ENCODE results near the gene BTBD7. TPM values are rescaled to one million over a fixed set of nuclear protein-coding genes. Genes with fewer than 3 reads are reported as not detected.
A peak's percentile ranks its signal among the peaks of the same experiment; 100 is the strongest.

BTBD7 gene
- total RNA-seq, 1 donor from 2014 or later = 27.7 TPM

DNA sequence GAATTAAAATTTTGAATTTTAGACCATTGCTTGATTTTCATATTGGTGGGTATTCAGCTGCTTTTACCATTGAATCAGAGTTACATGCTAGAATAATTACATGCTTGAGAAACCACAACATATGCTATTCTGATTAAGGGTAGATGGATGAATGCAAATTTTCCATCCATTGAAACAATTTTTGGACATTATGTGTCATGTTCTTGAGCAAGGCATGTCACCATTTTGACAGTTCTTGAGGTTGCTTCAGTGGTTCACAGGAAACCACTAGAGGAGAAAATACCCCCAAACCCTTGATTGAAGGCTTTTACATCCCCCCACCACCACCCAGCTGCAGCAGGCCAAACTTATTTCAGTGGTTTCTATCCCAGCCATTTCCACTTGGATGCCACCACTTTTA is 112.3 kb downstream of the BTBD7 start:
- DNase-seq (ENCODE audit: low spot score) = no peak
- intact Hi-C loops (cut with DNase I) = no loop called here

DNA sequence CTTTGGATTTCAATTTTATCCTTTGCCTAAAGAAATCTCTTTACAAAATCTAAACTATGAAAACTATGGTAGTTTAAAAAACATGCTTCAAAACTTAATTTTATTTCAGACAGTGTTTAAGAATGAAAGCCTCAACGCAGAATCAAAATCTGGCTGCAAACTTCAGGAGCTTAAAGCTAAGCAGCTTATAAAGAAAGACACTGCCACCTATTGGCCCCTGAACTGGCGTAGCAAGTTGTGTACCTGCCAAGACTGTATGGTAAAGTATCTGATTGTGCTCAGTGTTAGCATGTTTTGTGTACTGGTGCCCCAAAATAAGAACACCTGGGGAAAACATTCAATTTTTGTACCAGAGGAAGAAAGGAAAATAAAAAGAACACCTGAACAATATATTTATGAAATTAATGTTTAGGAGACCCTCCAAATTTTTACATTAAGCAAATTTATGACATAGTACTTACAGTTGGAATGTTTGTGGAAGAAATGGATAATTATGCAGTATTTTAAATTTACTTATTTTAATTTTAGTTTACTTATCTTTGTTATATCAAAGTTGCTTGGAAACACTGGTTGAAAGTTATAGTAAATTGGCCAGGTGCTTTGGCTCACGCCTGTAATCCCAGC is 113.6 kb downstream of the BTBD7 start:
- DNase-seq (ENCODE audit: low spot score) = no peak

DNA sequence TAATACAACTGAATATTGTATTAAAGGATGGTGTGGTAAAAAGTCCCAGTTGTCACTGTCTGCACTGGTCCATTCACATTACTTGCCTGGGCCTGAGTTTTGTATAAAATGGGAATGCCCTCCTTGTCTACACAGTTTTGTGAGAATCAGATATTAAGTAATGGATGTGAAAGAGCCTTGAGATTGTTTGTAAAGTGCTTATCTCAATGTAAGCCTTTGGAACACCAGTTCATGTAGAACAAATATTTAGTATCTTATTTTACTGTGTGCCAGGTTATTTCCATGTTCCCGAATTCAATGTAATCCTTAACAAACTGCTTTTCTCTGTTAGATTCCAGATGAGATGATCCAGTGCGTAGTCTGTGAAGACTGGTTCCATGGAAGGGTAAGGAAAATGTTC is 118.2 kb downstream of the BTBD7 start:
- no peak for DNase-seq (ENCODE audit: low spot score)
- intact Hi-C loops (cut with DNase I) = no loop called here

More for the DNA sequence above, 113.6 kb downstream of the BTBD7 start:
- intact Hi-C loops (cut with DNase I) = no loop called here

DNA sequence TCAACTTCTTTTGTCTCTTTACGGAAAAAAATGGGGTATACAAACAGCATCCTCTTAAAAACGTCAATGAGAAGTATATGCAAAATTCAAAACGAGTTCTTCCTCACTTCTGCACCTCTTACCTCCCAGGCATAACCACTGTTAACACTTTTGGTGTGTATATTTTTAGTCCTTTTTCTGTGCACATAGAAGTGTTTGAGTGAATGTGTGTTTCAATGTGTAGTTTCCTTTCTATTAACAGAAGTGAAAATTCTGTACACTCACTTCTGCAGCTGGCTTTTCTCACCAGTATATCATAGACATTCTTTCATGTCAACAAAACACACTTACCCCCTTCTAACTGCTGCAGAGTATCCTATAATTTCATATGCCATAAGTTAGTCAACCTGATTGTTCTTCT is 120.4 kb downstream of the BTBD7 start:
- intact Hi-C loops (cut with DNase I) = no loop called here
- DNase-seq (ENCODE audit: low spot score) = no peak

DNA sequence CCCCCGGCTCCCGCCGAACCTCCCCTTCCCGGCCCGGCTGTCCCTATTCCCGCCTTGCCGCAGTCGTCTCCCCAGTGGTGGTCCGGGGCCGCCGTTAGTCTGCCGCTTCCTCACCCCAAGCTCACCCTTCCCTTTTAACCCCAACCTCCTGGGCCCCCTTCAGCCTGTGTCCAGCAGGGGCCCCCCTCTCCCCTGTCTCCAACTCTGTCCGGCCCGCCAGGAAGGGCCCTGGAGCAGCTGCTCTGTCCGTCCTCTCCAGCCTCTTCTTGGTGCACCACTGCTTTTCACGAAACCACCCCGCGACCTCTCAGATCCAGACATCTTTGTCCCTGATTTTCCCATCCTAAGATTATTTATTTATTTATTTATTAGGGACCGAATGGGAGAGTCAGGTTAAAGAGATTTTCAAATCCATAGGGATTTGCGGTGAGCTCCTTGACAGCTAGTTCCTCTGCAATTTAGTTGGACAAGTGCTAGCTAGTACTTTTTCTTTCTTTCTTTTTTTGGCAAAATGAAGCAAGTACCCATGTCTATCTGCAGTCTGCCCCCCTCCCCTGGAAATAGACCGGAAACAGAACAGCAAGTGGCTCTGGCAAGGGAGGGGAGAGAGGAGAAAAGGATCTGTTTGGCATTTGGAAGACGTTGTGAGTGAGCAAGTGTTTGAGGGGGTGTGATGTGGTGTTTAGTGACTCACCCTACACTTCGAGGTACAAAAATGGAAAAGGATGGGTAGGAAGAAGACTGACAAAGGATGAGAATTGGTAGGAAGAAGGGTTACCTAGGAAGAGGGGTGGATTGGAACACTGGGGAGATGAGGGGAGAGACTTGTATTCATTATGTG is 125.1 kb downstream of the BTBD7 start:
- intact Hi-C loops (cut with DNase I) = loop anchor here (1.0 to 10.0 kb wide), 3 partner anchors 22 to 407 kb away; partner anchors contain the start of genes BTBD7 and LYSET
- DNase-seq (ENCODE audit: low spot score) = peak; percentile 83

DNA sequence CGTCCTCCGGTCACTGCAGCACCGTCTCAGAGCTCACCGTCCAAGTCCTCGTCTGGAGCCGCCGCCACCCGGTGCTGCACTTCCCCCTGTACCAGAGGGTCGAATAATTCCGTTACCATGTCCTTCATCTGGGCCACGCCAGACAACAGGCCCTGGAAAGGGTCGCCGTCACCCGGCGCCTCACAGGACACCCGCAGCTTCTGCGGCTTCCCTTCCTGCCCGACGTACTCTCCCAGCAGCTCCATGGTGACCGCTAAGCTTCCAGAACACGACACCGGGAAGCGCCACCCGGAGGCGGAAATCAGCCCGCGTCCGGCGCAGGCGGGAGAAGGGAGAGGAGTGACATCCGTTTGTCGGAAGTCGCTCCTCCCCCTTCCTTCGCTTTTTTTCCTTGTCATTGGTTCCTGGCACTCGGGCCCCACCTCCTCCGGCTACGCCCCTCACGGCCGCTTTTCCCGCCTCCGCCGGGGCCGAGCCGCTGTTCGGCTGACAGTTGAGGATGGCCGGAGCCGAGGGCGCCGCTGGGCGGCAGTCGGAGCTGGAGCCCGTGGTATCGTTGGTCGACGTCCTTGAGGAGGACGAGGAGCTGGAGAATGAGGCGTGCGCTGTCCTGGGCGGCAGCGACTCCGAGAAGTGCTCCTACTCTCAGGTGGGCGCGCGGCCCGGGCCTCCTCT is 125.9 kb downstream of the BTBD7 start, which contains the start of the genes GON7 and UBR7:
TSS of gene GON7 (minus strand) at position 273 of the 675 bp plus-strand sequence. CDS start at position 245, 28 bp downstream.
TSS of gene UBR7 (plus strand) at position 464 of the 675 bp plus-strand sequence. CDS start at position 500, 36 bp downstream.
- DNase-seq (ENCODE audit: low spot score) = peak; percentile 98
- intact Hi-C loops (cut with DNase I) = loop anchor here (1.0 to 10.0 kb wide), 3 partner anchors 22 to 408 kb away; partner anchors contain the start of genes BTBD7 and LYSET

DNA sequence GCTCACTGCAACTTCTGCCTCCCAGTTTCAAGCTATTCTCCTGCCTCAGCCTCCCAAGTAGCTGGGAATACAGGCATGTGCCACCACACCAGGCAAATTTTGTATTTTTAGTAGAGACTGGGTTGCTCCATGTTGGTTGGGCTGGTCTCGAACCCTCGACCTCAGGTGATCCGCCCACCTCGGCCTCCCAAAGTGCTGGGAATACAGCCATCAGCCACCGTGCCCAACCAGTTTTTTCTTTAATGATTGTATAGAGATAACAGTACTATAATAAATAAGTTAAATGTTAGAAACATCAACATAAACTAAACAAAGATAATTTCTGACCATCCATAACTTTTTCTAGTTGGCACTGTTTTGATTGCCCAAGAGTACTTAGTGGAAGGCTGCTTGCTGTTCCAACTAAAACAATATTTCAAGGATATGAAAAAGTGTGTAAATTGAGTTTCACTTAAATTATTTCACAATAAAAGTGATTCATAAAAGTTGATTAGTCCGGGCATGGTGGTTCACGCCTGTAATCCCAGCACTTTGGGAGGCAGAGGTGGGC is 131.6 kb downstream of the BTBD7 start:
- intact Hi-C loops (cut with DNase I) = loop anchor here (10.0 kb wide), 1 partner anchor 414 kb away; no protein-coding TSS in a partner anchor

DNA sequence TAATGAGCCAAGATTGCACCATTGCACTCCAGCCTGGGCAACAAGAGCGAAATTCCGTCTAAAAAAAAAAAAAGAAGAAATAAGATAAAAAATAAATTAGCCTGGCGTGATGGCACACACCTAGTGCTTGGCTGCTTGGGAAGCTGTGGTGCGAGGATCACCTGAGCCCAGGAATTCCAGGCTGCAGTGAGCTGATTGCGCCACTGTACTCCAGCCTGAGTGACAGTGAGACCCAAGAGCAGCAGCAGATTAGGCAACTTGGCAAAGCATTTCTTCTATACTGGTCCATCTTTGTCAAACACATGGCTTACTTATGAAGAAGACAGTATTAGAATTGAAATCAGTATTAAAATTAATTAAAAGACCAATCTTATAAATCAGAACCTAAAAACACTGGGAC is 132.3 kb downstream of the BTBD7 start:
- intact Hi-C loops (cut with DNase I) = loop anchor here (10.0 kb wide), 1 partner anchor 414 kb away; no protein-coding TSS in a partner anchor
- DNase-seq (ENCODE audit: low spot score) = no peak

More for the DNA sequence above, 131.6 kb downstream of the BTBD7 start:
- no peak for DNase-seq (ENCODE audit: low spot score)

DNA sequence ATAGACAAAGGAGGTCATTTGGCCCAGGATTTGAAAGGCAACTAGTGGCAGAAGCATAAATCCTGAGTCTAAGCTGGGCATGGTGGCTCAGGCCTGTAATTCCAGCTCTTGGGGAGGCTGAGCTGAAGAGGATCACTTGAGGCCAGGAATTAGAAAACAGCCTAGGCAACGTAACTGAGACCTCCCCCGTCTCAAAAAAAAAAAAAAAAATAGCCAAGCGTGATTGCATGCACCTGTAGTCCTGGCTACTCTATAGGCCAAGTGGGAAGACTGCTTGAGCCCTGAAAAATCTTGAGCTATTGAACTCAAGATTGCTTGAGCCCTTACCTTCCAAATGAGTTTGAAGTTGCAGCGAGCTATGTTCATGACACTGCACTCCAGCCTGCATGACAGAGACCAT is 133.8 kb downstream of the BTBD7 start:
- DNase-seq (ENCODE audit: low spot score) = no peak
- intact Hi-C loops (cut with DNase I) = no loop called here

DNA sequence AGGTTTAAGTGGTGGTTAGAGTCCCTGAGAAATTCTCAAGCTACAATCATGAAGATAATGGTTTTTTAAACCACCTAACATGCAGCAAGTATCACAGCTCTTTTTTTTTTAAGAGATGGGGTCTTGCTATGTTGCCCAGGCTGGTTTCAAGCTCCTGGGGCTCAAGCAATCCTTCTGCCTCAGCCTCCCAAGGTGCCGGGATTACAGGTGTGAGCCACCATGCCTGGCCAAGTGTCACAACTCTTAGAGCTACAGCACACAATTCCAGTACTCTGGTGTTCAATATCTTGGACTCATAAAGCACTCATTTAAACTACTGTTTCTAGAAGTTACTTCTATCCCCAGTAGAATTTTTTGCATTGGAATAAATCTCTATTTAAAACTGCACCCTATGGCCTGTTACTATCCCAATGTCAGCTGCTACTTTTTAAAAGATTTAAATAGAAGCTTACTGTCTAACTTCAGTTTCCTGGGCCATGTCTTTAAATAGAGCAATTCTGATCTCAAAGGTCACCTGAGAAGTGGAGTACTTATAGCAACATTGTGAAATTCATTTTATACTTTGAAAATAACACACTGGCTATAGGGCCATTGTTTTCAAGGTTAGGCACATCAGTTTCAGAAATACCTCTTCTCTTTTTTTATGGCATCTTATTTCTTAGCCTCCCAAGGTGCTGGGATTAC is 137.4 kb downstream of the BTBD7 start:
- DNase-seq (ENCODE audit: low spot score) = no peak
- intact Hi-C loops (cut with DNase I) = no loop called here

Other genes starting within 250 kb of the BTBD7 start
- 77.1 TPM for gene ITPK1, start 217.1 kb downstream of the BTBD7 start, total RNA-seq
- gene MOAP1, start 148.1 kb downstream of the BTBD7 start, total RNA-seq = 58.1 TPM
- 17.3 TPM for gene LYSET, start 147.7 kb downstream of the BTBD7 start, total RNA-seq
- 11.8 TPM for gene GON7, start 126.0 kb downstream of the BTBD7 start, total RNA-seq
- 25.2 TPM for gene UBR7, start 125.8 kb downstream of the BTBD7 start, total RNA-seq
- 0.67 TPM for gene COX8C, start 14.1 kb upstream of the BTBD7 start, total RNA-seq
- gene UNC79, start 97.9 kb upstream of the BTBD7 start, total RNA-seq = 0.51 TPM

Measured in cardiac septum (tissue), 1 donor.